Lung (tissue), 12 donors: ENCODE results near the gene S100A14. TPM values are rescaled to one million over a fixed set of nuclear protein-coding genes. Genes with fewer than 3 reads are reported as not detected.
A peak's percentile ranks its signal among the peaks of the same experiment; 100 is the strongest.

ENCODE experiments used
- ATAC-seq: fragments of 200-7000 bp; cut with Tn5 transposase; one replicate; pipeline ENCODE4 v1.9.1; 2020; ENCODE audit warnings: moderate number of reproducible peaks; ENCODE audit not compliant: insufficient read depth, low FRiP score
- DNase-seq, 3 donors: peaks; one replicate each; pipeline ENCODE4 v3.0.0-alpha.2; 2013 to 2017
- H3K27ac ChIP-seq, 2 donors: one replicate each; pipeline ENCODE4 v1.5.1; 2013; ENCODE audit warnings: mild to moderate bottlenecking in 2 of 2, moderate library complexity in 2 of 2, control low read depth in 1 of 2, inconsistent platforms in 1 of 2, low read depth in 1 of 2, low read length in 1 of 2
- H3K27me3 ChIP-seq, 3 donors: one replicate each; pipeline ENCODE4 v1.5.1; 2013; ENCODE audit warnings: low read length in 2 of 3; ENCODE audit not compliant: control insufficient read depth in 3 of 3, insufficient read depth in 3 of 3
- H3K36me3 ChIP-seq, 4 donors: one replicate each; pipeline ENCODE4 v1.5.1; 2013; ENCODE audit warnings: low read length in 4 of 4, mild to moderate bottlenecking in 1 of 4, moderate library complexity in 1 of 4; ENCODE audit not compliant: control insufficient read depth in 4 of 4, insufficient read depth in 4 of 4
- H3K4me1 ChIP-seq, 5 donors: one replicate each; pipeline ENCODE4 v1.5.1; 2013; ENCODE audit warnings: low read length in 5 of 5, mild to moderate bottlenecking in 2 of 5, moderate library complexity in 1 of 5; ENCODE audit not compliant: control insufficient read depth in 5 of 5, insufficient read depth in 5 of 5
- H3K4me3 ChIP-seq: one replicate; pipeline ENCODE4 v1.5.1; 2013; ENCODE audit warnings: mild to moderate bottlenecking, control low read depth, moderate library complexity
- H3K9ac ChIP-seq, 2 donors: one replicate each; pipeline ENCODE4 v1.5.1; 2013; ENCODE audit warnings: low read length in 2 of 2, control low read depth in 1 of 2; ENCODE audit not compliant: insufficient read depth in 1 of 2
- H3K9me3 ChIP-seq, 4 donors: one replicate each; pipeline ENCODE4 v1.5.1; 2013; ENCODE audit warnings: low read length in 3 of 4, mild to moderate bottlenecking in 1 of 4, moderate library complexity in 1 of 4; ENCODE audit not compliant: control insufficient read depth in 4 of 4, insufficient read depth in 3 of 4
- WGBS, 2 donors: extraction: QIAGEN DNeasy Blood & Tissue Kit; methylation state at CpG; one replicate each; pipeline ENCODE4 v1.1.7; 2013; 5-methylcytosine and 5-hydroxymethylcytosine counted together
- polyA plus RNA-seq, 2 donors: library from polyadenylated mRNA; stranded (reverse); fragments of 200-250 nt; gene quantifications; one replicate each; pipeline ENCODE4 v1.2.1, GENCODE V29; 2013
- total RNA-seq, 2 donors: library from RNA; depleted of rRNA in 1 of 2; stranded (reverse); fragments of >200 nt in 1 of 2; gene quantifications; one replicate each; pipeline ENCODE4 v1.2.1, GENCODE V29; 2014 to 2021
- TF ChIP-seq, protein P1 (sequence below): IDR thresholded peaks from 2 replicates; pipeline ENCODE4 v1.5.1; 2012; ENCODE audit warnings: mild to moderate bottlenecking; ENCODE audit errors: control extremely low read depth, extremely low read depth
- donor health status: control.
- donor health status: control.
- donor health status: Bipolar disorder and iron deficiency.
- donor health status: healthy.
- donor health status: DM: yes; HTN: yes; CAD: no.

The S100A14 gene
- total and polyA plus RNA-seq, 4 donors, result 78.5 to 326 (median 154) TPM

- no peaks in the 10 kb centered on the region for H3K27me3 ChIP-seq
Measured at GRCh38 chr1:153619171-153619570, 3.0 kb upstream of the S100A14 start.

GRCh38 chr1:153617663-153618062 lies 1.5 kb upstream of the S100A14 start:
- no peak overlapping the region for H3K4me3 ChIP-seq
- H3K9ac ChIP-seq, result no peak overlapping the region
- H3K4me1 ChIP-seq, result peaks cover 0 to 27% (median 11%) of the 10 kb centered on the region in 5 donors
- peak overlapping the region in 1 of 2 donors; percentile 49 for H3K27ac ChIP-seq
- DNase-seq (peak in 1 of 3 donors; percentile 74), ATAC-seq (no peak)
- no peaks in the 10 kb centered on the region for H3K9me3 ChIP-seq
- H3K27me3 ChIP-seq, result no peaks in the 10 kb centered on the region
- H3K36me3 ChIP-seq, result peaks cover 2 to 5% (median 3%) of the 10 kb centered on the region in 4 donors
- TF ChIP-seq, protein P1, sequence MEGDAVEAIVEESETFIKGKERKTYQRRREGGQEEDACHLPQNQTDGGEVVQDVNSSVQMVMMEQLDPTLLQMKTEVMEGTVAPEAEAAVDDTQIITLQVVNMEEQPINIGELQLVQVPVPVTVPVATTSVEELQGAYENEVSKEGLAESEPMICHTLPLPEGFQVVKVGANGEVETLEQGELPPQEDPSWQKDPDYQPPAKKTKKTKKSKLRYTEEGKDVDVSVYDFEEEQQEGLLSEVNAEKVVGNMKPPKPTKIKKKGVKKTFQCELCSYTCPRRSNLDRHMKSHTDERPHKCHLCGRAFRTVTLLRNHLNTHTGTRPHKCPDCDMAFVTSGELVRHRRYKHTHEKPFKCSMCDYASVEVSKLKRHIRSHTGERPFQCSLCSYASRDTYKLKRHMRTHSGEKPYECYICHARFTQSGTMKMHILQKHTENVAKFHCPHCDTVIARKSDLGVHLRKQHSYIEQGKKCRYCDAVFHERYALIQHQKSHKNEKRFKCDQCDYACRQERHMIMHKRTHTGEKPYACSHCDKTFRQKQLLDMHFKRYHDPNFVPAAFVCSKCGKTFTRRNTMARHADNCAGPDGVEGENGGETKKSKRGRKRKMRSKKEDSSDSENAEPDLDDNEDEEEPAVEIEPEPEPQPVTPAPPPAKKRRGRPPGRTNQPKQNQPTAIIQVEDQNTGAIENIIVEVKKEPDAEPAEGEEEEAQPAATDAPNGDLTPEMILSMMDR, result peak; percentile 65
- WGBS, 2 donors, result 6 to 30% methylated on average over 6 of the region's 6 CpGs

More at GRCh38 chr1:153619171-153619570, 3.0 kb upstream of the S100A14 start:
- Histone ChIP-seq H3K4me1 (peaks cover 0 to 18% (median 11%) of the 10 kb centered on the region in 5 donors), H3K4me3 (no peak overlapping the region), H3K9ac (no peak overlapping the region), H3K27ac (no peak overlapping the region), H3K9me3 (no peaks in the 10 kb centered on the region), H3K36me3 (peaks cover 2 to 6% (median 4%) of the 10 kb centered on the region in 4 donors)
- TF ChIP-seq, protein P1, result no peak
- no peak for ATAC-seq
- DNase-seq, result no peak
- 86 to 94% methylated on average over 6 of the region's 6 CpGs for WGBS, 2 donors

GRCh38 chr1:153616917-153617311 lies 789 bp upstream of the S100A14 start:
- Histone ChIP-seq H3K36me3 (peaks cover 1 to 4% (median 3%) of the 10 kb centered on the region in 4 donors), H3K4me3 (no peak overlapping the region), H3K4me1 (peaks cover 0 to 29% (median 11%) of the 10 kb centered on the region in 5 donors), H3K9ac (peak overlapping the region in 1 of 2 donors; percentile 26), H3K27me3 (no peaks in the 10 kb centered on the region), H3K9me3 (no peaks in the 10 kb centered on the region), H3K27ac (peak overlapping the region; percentile 10 to 49)
- WGBS, 2 donors, result 58 to 93% methylated on average over 5 of the region's 5 CpGs
- TF ChIP-seq, protein P1, result no peak
- peak; percentile 63 to 84 (median 64) for DNase-seq
- no peak for ATAC-seq

DNA sequence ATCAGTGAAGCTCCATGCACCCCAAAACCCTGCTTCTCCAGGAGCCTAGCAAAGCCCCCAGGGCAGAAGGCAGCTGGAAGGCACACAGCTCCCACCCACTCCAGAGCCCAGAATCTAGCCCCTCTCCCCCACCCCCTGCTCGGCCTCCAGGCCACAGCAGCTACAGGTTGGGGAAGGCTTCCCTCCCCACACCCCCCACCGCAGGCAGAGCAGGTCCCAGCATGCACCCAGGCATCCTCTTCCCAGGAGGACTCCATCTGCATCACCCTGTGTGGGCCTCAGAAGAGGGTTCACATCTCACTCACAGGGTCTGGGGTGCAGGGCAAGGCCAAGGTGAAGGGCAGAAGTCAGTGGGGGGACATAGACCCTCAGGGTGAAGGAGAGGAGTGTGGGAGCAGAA lies 719 bp downstream of the S100A14 start:
- Histone ChIP-seq H3K9me3 (no peaks in the 10 kb centered on the region), H3K4me3 (peak overlapping the region; percentile 10), H3K36me3 (peaks cover under 1 to 3% (median 2%) of the 10 kb centered on the region in 4 donors), H3K4me1 (peaks cover 5 to 41% (median 19%) of the 10 kb centered on the region in 5 donors), H3K27ac (peak overlapping the region in 1 of 2 donors; percentile 49), H3K9ac (no peak overlapping the region), H3K27me3 (no peaks in the 10 kb centered on the region)
- WGBS, 2 donors, result 82 to 95% methylated on average over 2 of the region's 2 CpGs
- TF ChIP-seq, protein P1, result no peak
- ATAC-seq (no peak), DNase-seq (no peak)
